NCI-H82 (cell line): Measurements from ENCODE around the gene RAB43.
"Not testable (repeated sequence)": the region's sequence is repeated elsewhere in the genome, so short reads cannot be mapped to it uniquely, and the experiment has no call there.

ENCODE experiments used
- DNase-seq: peaks from one replicate; lab custom pipeline; 2025; lab: John Stamatoyannopoulos, UW

The RAB43 gene

DNA sequence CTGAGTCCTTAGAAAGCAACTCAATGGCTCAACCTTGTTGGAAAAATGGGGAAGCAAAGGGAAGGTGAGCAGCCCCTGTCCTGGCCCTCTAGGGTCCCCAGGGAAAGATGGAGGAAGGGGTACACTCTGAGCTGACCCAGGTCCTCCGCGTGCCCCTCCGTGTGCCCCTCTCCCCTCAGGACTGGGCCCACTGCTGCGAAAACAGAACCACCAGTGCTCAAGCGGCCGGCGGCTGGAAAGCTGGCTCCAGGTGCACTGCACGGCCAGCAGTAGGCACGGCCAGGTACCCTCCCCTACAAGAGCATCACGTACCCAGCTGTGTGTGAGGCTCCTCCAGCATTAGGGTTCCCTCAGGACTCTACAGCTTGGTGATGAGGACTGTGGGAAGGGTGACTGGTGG lies 26.3 kb downstream of the RAB43 start:
- no peak for DNase-seq

DNA sequence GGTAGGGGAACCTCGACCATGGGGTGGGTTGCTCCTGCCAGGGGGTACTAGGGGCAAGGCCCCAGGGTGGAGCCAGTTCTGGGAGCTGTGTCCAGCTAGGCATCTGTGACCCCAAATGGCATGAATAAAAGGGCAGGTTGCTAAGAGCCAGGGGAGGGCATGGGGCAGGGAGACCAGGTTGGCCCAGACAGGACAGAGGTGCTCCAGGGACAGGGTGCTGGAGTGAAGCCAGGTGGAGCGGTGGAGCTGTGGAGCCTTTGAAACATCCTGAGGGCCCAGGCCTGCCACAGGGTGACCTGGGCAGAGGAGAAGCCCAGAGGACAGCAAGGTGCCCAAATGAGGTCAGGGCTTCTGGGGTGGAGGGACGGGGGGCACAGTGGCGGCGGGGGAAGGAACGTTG lies 33.3 kb downstream of the RAB43 start:
- DNase-seq = not testable (repeated sequence)

DNA sequence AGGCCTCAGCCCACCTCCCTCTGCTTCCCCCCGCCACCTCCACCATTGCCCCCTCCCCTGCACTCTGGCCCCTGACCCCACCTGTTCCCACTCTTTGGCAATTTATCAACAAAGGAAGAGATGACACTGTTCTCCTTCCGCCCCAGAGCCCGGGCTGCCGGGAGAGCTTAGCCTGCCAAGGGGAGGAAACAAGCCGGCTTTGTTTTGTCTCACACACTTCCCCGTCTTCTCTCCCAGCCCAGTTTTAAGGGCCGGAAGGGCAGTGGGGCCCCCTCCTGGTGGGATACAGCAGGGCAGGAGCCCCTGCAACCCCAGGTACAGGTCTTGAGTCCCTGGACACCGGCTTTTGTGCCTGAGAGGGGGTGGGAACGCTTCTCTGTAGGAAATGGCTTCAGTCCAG lies 33.7 kb downstream of the RAB43 start:
- peak; percentile 63 for DNase-seq

DNA sequence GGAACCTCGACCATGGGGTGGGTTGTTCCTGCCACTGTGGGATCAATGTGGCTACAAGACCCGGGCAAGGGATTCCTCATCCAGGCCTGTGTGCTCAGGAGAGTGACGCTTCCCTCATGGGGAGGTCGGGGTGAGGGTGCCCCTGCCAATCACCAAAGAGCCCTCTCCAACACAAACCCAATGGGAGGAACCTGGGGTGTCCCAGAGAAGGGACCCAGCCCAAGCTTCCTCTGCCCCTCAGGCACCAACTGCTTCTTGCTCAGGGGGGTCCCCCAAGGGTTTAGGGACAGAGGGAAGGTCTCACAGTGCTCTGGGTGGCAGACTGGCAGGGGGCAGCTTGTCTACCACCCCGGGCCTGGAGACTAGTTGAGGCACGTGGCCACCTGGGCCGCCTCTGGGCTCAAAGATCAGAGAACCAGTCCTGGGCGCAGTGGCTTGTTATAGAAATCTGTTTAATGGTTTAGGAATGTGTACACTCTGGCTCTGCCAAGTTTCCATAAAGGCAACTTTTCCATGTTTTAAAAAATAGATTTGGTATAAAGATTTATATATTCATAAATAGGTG lies 34.4 kb downstream of the RAB43 start:
- DNase-seq = no peak

DNA sequence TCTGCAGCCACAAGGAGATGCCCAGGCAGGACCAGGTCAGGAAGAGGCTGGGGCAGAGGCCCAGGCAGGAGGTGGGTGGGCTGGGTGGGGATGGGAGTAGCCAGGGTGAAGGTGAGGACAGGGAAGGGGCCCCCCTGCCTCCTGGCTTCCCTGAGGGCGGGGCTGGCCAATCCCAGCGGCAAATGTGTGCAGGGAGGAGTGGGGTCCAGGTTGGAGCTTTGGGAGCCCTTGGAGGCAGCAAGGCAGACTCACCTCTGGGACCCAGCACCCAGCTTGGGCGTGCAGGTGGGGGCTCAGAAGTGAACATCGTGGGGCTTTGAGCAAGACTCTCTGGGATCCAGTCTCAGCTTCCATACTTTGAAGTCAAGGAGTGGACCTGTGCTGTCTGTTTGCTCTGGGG lies 35.8 kb downstream of the RAB43 start:
- no peak for DNase-seq

DNA sequence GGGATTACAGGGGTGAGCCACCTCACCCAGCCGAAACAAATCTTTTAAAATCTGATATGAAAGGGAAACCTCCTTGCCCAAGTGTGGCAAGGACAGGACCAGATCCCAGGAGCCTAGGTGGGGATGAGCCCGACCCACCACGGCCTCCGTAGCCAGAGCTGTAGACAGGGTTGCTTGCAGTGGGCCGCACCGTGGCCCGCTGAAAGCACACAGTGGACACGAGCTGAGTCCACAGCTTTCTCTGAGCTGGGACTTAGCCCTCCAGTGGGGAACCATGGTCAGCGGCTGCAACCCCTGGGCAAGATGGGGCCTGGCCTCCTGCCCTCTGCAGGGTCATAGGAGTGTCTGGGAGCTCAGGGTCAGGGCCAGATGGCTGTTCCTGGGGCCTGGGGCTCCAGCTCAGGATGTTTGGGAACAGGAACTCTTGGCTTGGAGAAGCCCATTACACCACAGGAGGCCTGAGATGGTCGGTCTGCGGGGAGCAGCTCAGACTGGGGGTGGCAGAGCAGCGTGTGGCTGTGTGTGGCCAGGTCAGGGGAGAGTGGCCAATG lies 36.4 kb downstream of the RAB43 start:
- no peak for DNase-seq

DNA sequence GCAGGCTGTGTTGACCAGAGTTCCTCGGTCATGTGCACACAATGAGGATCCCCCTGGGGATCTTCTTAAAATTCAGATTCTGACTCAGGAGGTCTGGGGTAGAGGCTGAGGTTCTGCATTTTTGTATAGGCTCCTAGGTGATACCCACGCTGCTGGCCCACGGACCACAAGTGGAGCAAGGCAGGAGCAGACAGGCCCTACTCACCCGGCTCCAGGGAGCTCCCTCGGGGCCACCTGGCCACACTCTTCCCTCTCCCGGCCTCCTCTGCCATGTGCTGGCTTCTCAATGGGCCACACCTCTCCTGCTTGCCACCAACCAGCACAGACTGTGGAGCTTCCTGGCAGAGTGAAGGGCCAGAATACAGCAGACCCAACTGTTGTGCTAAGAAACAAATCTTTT lies 37.1 kb downstream of the RAB43 start:
- DNase-seq = no peak

DNA sequence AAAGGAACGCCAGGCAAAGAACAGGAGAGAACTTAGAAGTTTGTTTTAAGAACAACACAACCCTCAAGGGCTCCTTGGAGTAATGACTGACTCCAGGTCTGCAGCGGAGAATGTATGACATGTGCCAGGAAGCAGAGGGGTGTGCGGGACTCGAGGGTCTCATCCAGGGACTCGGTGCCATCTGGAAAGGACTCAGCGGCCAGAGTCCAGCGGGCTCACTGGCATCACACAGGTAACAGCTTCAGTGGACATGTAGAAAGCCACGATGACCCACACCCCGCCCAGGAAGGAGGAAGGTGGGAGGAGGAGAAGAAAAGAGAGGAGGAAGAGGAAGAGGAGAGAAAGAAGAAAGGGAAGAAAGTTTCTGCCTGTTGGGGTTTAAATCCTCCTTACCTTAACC lies 39.6 kb downstream of the RAB43 start:
- DNase-seq = no peak

DNA sequence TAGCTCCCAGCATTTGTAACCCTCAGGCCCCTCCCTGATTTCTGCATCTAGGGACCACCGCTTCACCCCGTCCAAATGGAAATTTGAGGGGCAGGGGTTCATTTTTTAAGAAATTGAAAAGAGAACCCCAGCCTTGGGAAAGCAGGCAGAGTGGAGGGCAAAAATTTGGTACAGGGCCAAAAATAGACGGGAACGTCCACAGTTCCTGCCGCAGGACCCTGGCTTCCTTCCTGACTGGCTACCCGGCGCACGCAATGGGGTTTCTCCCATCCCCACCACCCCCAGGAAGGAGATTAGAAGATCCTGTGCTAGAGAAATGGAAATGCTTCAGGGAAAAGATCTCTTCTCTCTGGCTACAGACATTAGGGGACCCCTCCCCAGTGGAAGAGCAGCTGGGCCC lies 40.1 kb downstream of the RAB43 start:
- DNase-seq = no peak

DNA sequence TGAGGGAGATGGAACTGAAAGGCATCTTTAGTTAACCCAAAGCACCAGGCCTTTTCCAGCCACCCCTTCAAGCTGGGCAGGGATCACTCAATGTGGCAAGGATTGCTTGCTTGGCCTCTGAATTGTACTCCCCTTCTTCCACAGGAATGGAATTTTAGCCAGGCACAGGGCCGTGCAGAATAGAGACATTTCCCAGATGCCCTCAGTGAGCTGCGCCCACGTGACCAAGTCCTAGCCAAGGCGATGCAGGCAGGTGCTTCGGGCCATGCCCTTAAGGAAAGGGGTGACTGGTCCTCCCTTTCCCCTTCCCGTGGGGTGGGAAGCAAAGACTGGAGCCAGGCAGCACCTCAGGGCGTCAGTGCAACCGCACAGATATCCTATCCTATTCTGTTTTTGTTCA lies 43.1 kb downstream of the RAB43 start:
- DNase-seq = no peak

DNA sequence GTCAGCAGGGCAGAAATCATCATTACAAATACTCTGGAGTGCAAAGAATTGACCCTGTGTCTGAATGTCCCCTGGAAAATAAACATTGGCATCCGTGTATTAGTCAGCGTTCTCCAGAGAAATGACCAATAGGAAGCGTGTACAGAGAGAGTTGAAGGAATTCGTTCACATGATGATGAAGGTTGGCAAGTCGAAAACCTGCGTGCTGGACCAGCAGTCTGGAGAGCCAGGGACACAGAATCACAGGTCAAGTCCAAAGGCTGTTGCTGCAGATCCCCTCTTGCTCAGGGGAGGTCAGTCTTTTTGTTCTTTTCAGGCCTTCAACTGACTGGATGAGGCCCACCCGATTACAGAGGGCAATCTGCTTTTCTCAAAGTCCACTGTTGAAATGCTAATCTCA lies 44.4 kb downstream of the RAB43 start:
- no peak for DNase-seq

DNA sequence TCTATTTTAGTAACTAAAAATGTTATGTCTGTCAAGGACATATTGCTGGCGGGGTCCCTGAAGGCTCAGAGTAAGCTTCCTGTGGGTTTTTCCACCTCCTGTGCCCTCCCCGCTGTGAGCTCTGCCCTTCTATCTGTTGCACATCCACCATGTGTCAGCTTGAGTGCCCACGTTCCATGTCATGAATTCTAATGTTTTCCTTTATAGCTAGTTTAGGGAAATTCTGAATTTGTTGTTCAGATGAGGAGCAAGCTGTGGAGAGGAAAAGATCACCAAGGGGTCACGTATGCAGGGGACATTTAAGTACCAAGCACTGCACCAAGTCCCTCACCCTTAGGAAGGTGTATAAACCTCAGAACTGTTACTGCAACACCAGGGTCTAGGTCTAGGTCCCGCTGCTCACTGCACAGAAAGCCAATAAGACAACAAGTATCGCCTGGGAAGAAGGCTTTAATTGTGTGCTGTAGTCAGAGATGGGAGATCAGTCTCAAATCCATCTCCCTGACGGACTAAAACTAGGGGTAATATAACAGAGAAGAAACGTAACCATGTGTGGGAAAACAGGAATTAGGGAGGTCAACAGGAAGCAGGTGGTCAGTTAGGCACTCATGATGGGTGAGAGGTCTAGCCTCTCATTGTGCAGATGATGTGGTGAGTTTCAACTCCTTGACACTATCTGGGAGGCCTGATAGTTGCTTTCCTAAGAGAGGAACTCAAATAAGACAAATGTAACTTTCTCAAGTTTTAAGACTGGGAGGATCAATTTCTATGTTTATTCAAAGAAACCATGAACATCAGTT lies 51.3 kb downstream of the RAB43 start:
- no peak for DNase-seq

DNA sequence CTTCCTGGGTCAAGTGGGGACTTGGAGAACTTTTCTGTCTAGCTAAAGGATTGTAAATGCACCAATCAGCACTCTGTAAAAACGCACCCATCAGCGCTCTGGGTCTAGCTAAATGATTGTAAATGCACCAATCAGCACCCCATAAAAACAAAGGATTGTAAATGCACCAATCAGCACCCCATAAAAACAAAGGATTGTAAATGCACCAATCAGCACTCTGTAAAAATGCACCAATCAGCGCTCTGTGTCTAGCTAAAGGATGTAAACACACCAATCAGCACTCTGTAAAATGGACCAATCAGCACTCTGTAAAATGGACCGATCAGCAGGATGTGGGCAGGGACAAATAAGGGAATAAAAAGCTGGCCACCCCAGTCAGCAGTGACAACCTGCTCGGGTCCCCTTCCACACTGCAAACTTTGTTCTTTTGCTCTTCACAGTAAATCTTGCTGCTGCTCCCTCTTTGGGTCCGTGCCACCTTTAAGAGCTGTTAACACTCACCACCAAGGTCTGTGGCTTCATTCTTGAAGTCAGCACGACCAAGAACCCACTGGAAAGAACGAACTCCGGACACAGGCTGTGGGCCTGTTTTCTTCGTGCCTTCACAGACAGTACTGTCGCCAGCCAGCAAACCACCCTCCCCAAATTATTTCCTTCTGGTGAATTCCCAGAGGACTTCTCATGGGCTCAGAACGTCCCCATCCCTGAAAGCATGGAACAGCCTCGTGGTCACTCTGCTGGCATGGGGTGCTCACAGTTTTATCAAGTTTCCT lies 52.1 kb downstream of the RAB43 start:
- not testable (repeated sequence) for DNase-seq

DNA sequence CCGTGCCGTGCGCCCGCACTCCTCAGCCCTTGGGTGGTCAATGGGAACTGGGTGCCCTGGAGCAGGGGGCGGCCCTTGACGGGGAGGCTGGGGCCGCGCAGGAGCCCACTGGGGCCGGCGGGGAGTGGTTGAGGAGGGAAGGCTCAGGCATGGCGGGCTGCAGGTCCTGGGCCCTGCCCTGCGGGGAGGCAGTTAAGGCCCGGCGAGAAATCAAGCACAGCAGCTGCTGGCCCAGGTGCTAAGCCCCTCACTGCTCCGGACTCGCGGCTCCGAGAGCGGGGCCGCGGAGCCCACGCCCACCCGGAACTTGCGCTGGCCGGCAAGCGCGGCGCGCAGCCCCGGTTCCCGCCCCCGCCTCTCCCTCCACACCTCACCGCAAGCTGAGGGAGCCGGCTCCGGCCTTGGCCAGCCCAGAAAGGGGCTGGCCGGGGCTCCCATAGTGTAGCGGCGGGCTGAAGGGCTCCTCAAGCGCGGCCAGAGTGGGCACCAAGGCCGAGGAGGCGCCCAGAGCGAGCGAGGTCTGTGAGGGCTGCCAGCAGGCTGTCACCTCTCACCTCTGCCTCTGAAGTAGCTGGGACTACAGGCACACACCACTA lies 53.2 kb downstream of the RAB43 start:
- no peak for DNase-seq

DNA sequence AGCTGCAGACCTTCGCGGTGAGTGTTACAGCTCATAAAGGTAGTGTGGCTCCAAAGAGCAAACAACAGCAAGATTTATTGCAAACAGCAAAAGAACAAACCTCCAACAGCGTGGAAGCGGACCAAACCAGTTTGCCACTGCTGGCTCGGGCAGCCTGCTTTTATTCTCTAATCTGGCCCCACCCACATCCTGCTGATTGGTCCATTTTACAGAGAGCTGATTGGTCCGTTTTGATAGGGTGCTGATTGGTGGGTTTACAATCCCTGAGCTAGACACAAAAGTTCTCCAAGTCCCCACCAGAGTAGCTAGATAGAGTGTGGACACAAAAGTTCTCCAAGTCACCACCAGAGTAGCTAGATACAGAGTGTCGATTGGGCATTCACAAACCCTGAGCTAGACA lies 53.9 kb downstream of the RAB43 start:
- DNase-seq = not testable (repeated sequence)

DNA sequence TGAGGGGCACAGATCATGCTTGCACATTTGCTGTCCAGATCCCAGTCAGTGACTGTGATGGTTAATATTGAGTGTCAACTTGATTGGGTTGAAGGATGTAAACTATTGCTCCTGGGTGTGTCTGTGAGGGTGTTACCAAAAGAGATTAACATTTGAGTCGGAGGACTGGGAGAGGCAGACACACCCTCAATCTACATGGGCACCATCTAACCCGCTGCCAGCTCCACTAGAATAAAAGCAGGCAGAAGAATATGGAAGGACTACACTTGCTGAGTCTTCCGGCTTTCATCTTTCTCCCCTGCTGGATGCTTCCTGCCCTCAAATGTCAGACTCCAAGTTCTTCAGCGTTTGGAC lies 55.9 kb downstream of the RAB43 start:
- no peak for DNase-seq

DNA sequence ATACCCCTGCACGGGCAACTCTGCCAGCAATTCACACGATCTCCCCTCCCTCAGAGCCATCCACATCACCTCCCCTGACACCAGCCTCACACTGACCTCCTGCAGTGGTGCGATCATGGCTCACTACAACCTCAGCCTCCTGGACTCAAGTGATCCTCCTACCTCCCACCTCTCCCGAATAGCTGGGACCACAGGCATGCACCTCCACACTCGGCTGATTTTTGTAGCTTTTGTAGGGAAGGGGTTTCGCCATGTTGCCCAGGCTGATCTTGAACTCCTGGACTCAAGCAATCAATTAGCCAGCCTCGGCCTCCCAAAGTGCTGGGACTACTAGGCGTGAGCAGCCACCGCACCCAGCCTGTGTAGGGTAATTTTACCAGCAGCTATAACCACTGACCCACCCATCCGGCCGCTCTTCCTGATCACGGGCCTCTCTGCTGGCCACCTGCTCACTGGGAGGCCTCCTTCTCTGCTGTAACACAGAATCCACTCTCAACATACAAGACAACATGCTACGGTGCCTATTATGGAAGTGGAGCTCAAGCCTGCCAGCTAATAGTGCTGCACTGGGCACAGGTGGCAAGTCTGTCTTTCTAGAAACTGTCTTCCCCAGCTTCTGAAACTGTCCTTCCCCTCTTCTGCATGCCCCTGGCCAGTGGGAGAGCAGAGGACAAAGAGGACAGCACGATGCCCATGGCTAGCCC lies 56.4 kb downstream of the RAB43 start:
- DNase-seq = no peak

DNA sequence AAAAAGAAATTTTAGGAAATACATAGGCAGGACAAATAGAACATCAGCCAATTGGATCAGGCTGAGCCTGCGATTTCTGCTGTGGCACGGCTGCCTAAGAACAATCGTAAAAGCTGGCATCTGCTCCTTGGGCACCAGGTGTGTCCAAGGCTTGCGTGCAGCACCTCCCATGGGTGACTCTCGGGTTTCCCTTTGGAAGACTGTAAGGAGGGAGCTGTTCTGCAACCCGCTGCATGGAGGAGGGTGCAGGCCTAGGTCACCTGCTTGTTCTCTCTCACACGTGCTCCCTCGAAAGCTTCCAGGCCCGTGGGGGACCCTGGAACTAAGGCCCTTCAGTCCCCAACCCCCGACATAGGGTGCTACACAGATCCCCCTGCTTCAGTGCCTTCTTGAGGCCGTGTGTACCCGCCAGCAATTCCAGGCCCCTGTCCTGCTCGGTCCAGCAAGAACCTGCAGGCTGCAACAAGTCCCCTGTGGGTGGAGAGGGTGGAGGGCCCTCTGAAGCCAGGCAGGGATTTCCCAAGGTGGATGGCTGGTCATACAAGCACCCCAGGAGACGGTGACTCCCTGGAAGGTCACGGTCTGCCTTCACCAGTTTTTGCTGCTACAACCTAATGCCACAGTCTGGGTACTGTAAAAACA lies 57.6 kb downstream of the RAB43 start:
- DNase-seq = no peak

DNA sequence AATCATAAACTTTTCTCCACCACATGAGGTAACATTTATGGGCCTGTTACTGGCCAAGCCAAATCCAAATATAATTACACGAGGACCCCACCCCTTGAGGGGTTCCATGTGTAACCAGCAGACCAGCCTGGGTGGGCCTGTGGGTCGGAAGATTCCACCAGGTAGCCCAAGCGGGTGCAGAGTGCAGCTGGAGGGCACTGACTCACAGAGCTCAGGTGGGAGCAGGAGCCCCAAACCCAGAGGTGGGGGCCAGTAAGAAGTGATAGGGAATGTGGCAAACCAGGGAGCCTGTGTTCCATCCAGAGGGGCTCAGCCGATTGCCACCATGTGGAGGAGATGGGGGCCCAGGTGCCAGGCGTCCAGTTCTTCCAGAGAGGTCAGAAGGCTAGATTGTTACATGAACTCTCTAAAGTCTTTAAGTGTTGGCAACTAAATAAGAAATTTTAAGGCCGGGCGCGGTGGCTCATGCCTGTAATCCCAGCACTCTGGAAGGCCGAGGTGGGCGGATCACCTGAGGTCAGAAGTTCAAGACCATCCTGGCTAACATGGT lies 58.4 kb downstream of the RAB43 start:
- no peak for DNase-seq

DNA sequence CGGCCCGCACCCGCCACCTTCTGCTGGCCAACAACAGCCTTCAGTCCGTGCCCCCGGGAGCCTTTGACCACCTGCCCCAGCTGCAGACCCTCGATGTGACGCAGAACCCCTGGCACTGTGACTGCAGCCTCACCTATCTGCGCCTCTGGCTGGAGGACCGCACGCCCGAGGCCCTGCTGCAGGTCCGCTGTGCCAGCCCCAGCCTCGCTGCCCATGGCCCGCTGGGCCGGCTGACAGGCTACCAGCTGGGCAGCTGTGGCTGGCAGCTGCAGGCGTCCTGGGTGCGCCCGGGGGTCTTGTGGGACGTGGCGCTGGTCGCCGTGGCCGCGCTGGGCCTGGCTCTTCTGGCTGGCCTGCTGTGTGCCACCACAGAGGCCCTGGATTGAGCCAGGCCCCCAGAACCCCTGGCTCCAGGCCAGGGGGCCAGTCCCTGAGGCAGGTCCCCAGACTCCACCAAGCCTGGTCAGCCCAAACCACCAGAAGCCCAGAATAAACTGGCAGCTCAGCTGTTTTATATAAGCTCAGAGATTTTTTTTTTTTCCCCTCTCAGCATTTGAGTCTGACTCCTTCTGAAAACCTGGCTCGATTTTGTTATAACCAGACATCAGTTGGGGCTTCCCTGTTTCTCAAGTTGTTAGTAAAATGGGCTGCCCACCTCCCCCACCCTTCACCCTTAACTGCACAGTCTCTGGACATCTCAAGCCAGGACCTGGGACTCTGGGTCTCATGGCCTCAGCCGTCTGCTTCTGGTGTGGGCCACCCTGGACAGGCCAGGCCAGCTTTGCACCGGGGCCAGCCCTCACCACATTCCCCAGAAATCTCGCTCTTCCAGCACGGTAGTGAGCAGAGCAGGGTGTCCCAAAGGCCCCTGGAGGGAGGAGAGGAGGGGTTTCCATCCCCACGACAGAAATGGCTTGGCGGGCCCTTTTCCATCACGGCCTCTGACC lies 59.4 kb downstream of the RAB43 start:
- DNase-seq = no peak
